Embryonic facial prominence (tissue), 1 donor: Measurements from ENCODE around the gene NME4.

Experiments
- DNase-seq: peaks from one replicate; pipeline ENCODE4 v3.0.0-alpha.2; 2016; ENCODE audit errors: extremely low spot score

The NME4 gene

GRCh38 chr16:363110-363765, 33.8 kb upstream of the NME4 start:
- no peak for DNase-seq

- DNase-seq = no peak
Observed at GRCh38 chr16:363766-364490, 33.1 kb upstream of the NME4 start.

GRCh38 chr16:364595-365491, 32.2 kb upstream of the NME4 start:
- no peak for DNase-seq

- DNase-seq = no peak
Observed at GRCh38 chr16:366476-366875, 30.5 kb upstream of the NME4 start.

- DNase-seq = no peak
Observed at GRCh38 chr16:367333-367903, 29.6 kb upstream of the NME4 start.

- no peak for DNase-seq
Observed at GRCh38 chr16:368388-369158, 28.4 kb upstream of the NME4 start.

- no peak for DNase-seq
Observed at GRCh38 chr16:369275-369865, 27.6 kb upstream of the NME4 start.

GRCh38 chr16:369866-370436, 27.0 kb upstream of the NME4 start:
- no peak for DNase-seq

GRCh38 chr16:370443-370842, 26.6 kb upstream of the NME4 start, which contains the start of gene MRPL28:
TSS of gene MRPL28 (minus strand) at chr16:370538. CDS start at chr16:370218, 320 bp downstream.
- peak; percentile 94 for DNase-seq

GRCh38 chr16:370979-371514, 26.0 kb upstream of the NME4 start:
- no peak for DNase-seq

GRCh38 chr16:371515-372301, 25.3 kb upstream of the NME4 start:
- DNase-seq = no peak

- no peak for DNase-seq
Observed at GRCh38 chr16:372302-372983, 24.6 kb upstream of the NME4 start.

- DNase-seq = no peak
Observed at GRCh38 chr16:373020-373598, 23.9 kb upstream of the NME4 start.

GRCh38 chr16:373848-374615, 23.0 kb upstream of the NME4 start:
- DNase-seq = no peak

- no peak for DNase-seq
Observed at GRCh38 chr16:374616-374926, 22.4 kb upstream of the NME4 start.

GRCh38 chr16:375212-375611, 21.8 kb upstream of the NME4 start:
- no peak for DNase-seq

- DNase-seq = no peak
Observed at GRCh38 chr16:375927-376816, 20.8 kb upstream of the NME4 start.
